ENCODE results near the gene H2BK1. TPM values are rescaled to one million over a fixed set of nuclear protein-coding genes. Genes with fewer than 3 reads are reported as not detected.

Gene H2BK1
- total RNA-seq, 2 donors from 2014 or later = 3.0 TPM; not detected in 1

GRCh38 chr7:151232091-151232916, 22.0 kb upstream of the H2BK1 start, which contains the start of gene CHPF2:
TSS of gene CHPF2 (plus strand) at chr7:151232483. CDS start at chr7:151234012, 1,529 bp downstream.
- Histone ChIP-seq H3K27ac (peak within 1 kb of the TSS; percentile 63 to 77), H3K27me3 (replicated peaks; ENCODE audit: insufficient read depth) (no peaks in the 10 kb centered on the region), H3K9me3 (no peaks in the 10 kb centered on the region), H3K4me3 (peak within 1 kb of the TSS; percentile 77 to 80), H3K4me1 (replicated peaks) (peaks cover 3% of the 10 kb centered on the region), H3K36me3 (peaks cover 0 to under 1% of the 10 kb centered on the region in 2 donors)
- TF ChIP-seq POLR2A (IDR thresholded peaks at IDR 0.05) = peak; percentile 88
- TF ChIP-seq POLR2AphosphoS5 (IDR thresholded peaks at IDR 0.05) = peak; percentile 87
- TF ChIP-seq CTCF (IDR thresholded peaks at IDR 0.05) = no peak
- WGBS = 2% methylated on average over 77 of the region's 79 CpGs
- intact Hi-C loops (cut with DNase I) = no loop called here
- peak; percentile 89 for DNase-seq (ENCODE audit: low spot score)

- peaks cover 5% of the 10 kb centered on the region for H3K4me1 ChIP-seq (replicated peaks)
- no peak overlapping the region for H3K4me3 ChIP-seq
- H3K27me3 ChIP-seq (replicated peaks; ENCODE audit: insufficient read depth) = no peaks in the 10 kb centered on the region
- no peaks in the 10 kb centered on the region for H3K9me3 ChIP-seq
- WGBS = 61% methylated on average over 1 of the region's 1 CpG
- no peaks in the 10 kb centered on the region for H3K36me3 ChIP-seq
- intact Hi-C loops (cut with DNase I) = no loop called here
- H3K27ac ChIP-seq = no peak overlapping the region
- DNase-seq (ENCODE audit: low spot score) = no peak
- TF ChIP-seq CTCF (IDR thresholded peaks at IDR 0.05) (no peak), POLR2AphosphoS5 (IDR thresholded peaks at IDR 0.05) (no peak), POLR2A (IDR thresholded peaks at IDR 0.05) (no peak)
These were observed 20.8 kb upstream of the H2BK1 start for GRCh38 chr7:151231080-151231479.

- Histone ChIP-seq H3K36me3 (peaks cover 0 to 3% of the 10 kb centered on the region in 2 donors), H3K27ac (no peak overlapping the region), H3K27me3 (replicated peaks; ENCODE audit: insufficient read depth) (no peaks in the 10 kb centered on the region), H3K4me3 (no peak overlapping the region), H3K4me1 (replicated peaks) (peaks cover 9% of the 10 kb centered on the region), H3K9me3 (no peaks in the 10 kb centered on the region)
- intact Hi-C loops (cut with DNase I) = no loop called here
- WGBS = 89% methylated on average over 10 of the region's 10 CpGs
- DNase-seq (ENCODE audit: low spot score) = no peak
- TF ChIP-seq POLR2A (IDR thresholded peaks at IDR 0.05) (no peak), POLR2AphosphoS5 (IDR thresholded peaks at IDR 0.05) (no peak), CTCF (IDR thresholded peaks at IDR 0.05) (no peak)
These were observed 19.0 kb upstream of the H2BK1 start for GRCh38 chr7:151229249-151229648.

- H3K36me3 ChIP-seq = peaks cover 5 to 8% of the 10 kb centered on the region in 2 donors
- no peaks in the 10 kb centered on the region for H3K9me3 ChIP-seq
- no peak for DNase-seq (ENCODE audit: low spot score)
- no peak for TF ChIP-seq CTCF (IDR thresholded peaks at IDR 0.05)
- TF ChIP-seq POLR2A (IDR thresholded peaks at IDR 0.05) = no peak
- no peak for TF ChIP-seq POLR2AphosphoS5 (IDR thresholded peaks at IDR 0.05)
- peak overlapping the region; percentile 63 for H3K27ac ChIP-seq
- peaks cover 6% of the 10 kb centered on the region for H3K4me1 ChIP-seq (replicated peaks)
- peak overlapping the region; percentile 55 to 72 for H3K4me3 ChIP-seq
- WGBS = 64% methylated on average over 10 of the region's 10 CpGs
- H3K27me3 ChIP-seq (replicated peaks; ENCODE audit: insufficient read depth) = no peaks in the 10 kb centered on the region
- intact Hi-C loops (cut with DNase I) = no loop called here
These were observed 18.0 kb upstream of the H2BK1 start for GRCh38 chr7:151228024-151228866.
